ENCODE results near the gene CFAP251.
"Not testable (repeated sequence)": the region's sequence is repeated elsewhere in the genome, so short reads cannot be mapped to it uniquely, and the experiment has no call there.

Gene CFAP251

DNA sequence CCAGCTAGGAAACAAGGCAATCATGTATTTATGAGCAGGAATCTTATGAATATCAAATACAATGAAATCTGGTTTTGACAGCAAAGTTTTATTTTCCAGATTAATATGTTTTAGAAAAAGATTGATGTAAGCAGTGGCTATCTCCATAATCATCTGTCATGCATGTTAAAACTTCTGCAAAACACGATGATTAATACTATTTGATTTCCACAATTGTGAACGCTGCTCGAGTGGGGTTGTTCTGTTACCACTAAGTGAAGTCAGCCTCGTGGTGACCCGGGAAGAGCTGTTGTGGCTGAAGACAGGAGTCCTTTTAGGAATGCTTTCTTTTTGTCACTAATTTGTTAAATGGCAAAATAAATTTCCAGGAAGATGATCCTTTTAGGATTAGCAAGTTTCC, 9.4 kb downstream of the CFAP251 start:
- no peak overlapping the region for H3K27ac ChIP-seq (ENCODE audit: extremely low read depth, low read depth, low read length)

DNA sequence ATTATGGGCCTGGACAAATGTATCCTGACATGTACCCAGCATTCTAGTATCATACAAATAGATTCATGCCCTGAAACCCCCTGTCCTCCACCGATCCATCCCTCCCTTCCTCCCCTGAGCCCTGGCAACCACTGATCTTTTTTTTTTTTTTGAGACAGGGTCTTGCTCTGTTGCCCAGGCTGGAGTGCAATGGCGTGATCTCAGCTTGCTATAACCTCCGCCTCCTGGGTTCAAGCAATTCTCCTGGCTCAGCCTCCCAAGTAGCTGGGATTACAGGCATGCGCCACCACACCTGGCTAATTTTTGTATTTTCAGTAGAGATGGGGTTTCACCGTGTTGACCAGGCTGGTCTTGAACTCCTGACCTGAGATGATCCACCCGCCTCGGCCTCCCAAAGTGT, 11.2 kb downstream of the CFAP251 start:
- H3K4me1 ChIP-seq (ENCODE audit: control insufficient read depth, insufficient read depth, low read length); H3K36me3 ChIP-seq (ENCODE audit: control insufficient read depth in 2 of 2, insufficient read depth in 1 of 2, low read length in 2 of 2); POLR2A ChIA-PET; H3K4me3 ChIP-seq (ENCODE audit: low read depth, low read length); CTCF ChIA-PET; H3K9me3 ChIP-seq (ENCODE audit: control insufficient read depth, insufficient read depth, low read depth, low read length); H3K27ac ChIP-seq (ENCODE audit: extremely low read depth, low read depth, low read length): not testable (repeated sequence)
- TF ChIP-seq ZNF121 (tag by site-specific recombination; IDR thresholded peaks at IDR 0.05), result peak; percentile 64; the same call in 1 of the 2 replicates

More for the DNA sequence above, 9.4 kb downstream of the CFAP251 start:
- TF ChIP-seq ZNF521 (tag by site-specific recombination; IDR thresholded peaks at IDR 0.05) (no peak), ZNF707 (tag by site-specific recombination; IDR thresholded peaks at IDR 0.05) (no peak), ZNF366 (tag by site-specific recombination; conservative IDR thresholded peaks at IDR 0.05) (no peak), ZNF596 (tag by site-specific recombination; IDR thresholded peaks at IDR 0.05) (no peak)
- TF ChIP-seq, protein P1, sequence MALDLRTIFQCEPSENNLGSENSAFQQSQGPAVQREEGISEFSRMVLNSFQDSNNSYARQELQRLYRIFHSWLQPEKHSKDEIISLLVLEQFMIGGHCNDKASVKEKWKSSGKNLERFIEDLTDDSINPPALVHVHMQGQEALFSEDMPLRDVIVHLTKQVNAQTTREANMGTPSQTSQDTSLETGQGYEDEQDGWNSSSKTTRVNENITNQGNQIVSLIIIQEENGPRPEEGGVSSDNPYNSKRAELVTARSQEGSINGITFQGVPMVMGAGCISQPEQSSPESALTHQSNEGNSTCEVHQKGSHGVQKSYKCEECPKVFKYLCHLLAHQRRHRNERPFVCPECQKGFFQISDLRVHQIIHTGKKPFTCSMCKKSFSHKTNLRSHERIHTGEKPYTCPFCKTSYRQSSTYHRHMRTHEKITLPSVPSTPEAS (tag by site-specific recombination; IDR thresholded peaks at IDR 0.05), result no peak
- Histone ChIP-seq H3K36me3 (ENCODE audit: control insufficient read depth in 2 of 2, insufficient read depth in 1 of 2, low read length in 2 of 2) (peaks cover 0 to 3% of the 10 kb centered on the region in 2 experiments; a peak in 2 of 3 replicates), H3K4me3 (ENCODE audit: low read depth, low read length) (no peak overlapping the region), H3K4me1 (ENCODE audit: control insufficient read depth, insufficient read depth, low read length) (no peaks in the 10 kb centered on the region), H3K9me3 (ENCODE audit: control insufficient read depth, insufficient read depth, low read depth, low read length) (no peaks in the 10 kb centered on the region)
- ChIA-PET CTCF (interaction anchor here (0.6 to 0.7 kb wide), 2 partner anchors 33 to 72 kb away, joined by 3 read pairs; no protein-coding TSS in a partner anchor), POLR2A (no interaction called here)

DNA sequence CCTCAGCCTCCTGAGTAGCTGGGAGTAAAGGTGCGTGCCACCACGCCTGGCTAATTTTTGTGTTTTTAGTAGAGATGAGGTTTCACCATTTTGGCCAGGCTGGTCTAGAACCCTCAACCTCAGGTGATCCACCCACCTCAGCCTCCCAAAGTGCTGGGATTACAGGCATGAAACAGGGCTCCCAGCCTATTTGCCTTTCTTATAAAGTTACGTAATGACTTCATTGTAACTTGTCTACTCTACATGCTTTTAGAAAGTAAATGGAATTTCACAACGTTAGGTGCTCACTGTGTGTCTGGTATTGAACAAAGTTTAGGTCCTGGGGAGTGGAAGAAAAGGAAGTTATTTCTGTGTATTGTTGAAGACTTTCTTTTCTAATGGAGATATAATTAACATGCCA, 12.5 kb downstream of the CFAP251 start:
- H3K4me3 ChIP-seq (ENCODE audit: low read depth, low read length), result no peak overlapping the region
- H3K27ac ChIP-seq (ENCODE audit: extremely low read depth, low read depth, low read length), result no peak overlapping the region
- CTCF ChIA-PET, result no interaction called here
- no peaks in the 10 kb centered on the region for H3K9me3 ChIP-seq (ENCODE audit: control insufficient read depth, insufficient read depth, low read depth, low read length)
- H3K4me1 ChIP-seq (ENCODE audit: control insufficient read depth, insufficient read depth, low read length), result no peaks in the 10 kb centered on the region
- POLR2A ChIA-PET, result no interaction called here
- peaks cover 0 to 17% of the 10 kb centered on the region in 2 experiments; a peak in 2 of 3 replicates for H3K36me3 ChIP-seq (ENCODE audit: control insufficient read depth in 2 of 2, insufficient read depth in 1 of 2, low read length in 2 of 2)
- no peak for TF ChIP-seq ZNF670 (tag by site-specific recombination; IDR thresholded peaks at IDR 0.05; ENCODE audit: low read depth)
- TF ChIP-seq, protein P2, sequence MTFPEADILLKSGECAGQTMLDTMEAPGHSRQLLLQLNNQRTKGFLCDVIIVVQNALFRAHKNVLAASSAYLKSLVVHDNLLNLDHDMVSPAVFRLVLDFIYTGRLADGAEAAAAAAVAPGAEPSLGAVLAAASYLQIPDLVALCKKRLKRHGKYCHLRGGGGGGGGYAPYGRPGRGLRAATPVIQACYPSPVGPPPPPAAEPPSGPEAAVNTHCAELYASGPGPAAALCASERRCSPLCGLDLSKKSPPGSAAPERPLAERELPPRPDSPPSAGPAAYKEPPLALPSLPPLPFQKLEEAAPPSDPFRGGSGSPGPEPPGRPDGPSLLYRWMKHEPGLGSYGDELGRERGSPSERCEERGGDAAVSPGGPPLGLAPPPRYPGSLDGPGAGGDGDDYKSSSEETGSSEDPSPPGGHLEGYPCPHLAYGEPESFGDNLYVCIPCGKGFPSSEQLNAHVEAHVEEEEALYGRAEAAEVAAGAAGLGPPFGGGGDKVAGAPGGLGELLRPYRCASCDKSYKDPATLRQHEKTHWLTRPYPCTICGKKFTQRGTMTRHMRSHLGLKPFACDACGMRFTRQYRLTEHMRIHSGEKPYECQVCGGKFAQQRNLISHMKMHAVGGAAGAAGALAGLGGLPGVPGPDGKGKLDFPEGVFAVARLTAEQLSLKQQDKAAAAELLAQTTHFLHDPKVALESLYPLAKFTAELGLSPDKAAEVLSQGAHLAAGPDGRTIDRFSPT (tag by site-specific recombination; IDR thresholded peaks at IDR 0.05), result no peak
- TF ChIP-seq ZBTB17 (tag by site-specific recombination; IDR thresholded peaks at IDR 0.05), result no peak
- TF ChIP-seq, protein P3, sequence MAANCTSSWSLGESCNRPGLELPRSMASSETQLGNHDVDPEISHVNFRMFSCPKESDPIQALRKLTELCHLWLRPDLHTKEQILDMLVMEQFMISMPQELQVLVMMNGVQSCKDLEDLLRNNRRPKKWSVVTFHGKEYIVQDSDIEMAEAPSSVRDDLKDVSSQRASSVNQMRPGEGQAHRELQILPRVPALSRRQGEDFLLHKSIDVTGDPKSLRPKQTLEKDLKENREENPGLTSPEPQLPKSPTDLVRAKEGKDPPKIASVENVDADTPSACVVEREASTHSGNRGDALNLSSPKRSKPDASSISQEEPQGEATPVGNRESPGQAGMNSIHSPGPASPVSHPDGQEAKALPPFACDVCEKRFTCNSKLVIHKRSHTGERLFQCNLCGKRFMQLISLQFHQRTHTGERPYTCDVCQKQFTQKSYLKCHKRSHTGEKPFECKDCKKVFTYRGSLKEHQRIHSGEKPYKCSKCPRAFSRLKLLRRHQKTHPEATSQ (tag by site-specific recombination; IDR thresholded peaks at IDR 0.05), result no peak
- TF ChIP-seq, protein P4, sequence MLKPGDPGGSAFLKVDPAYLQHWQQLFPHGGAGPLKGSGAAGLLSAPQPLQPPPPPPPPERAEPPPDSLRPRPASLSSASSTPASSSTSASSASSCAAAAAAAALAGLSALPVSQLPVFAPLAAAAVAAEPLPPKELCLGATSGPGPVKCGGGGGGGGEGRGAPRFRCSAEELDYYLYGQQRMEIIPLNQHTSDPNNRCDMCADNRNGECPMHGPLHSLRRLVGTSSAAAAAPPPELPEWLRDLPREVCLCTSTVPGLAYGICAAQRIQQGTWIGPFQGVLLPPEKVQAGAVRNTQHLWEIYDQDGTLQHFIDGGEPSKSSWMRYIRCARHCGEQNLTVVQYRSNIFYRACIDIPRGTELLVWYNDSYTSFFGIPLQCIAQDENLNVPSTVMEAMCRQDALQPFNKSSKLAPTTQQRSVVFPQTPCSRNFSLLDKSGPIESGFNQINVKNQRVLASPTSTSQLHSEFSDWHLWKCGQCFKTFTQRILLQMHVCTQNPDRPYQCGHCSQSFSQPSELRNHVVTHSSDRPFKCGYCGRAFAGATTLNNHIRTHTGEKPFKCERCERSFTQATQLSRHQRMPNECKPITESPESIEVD (tag by site-specific recombination; IDR thresholded peaks at IDR 0.05), result no peak
- TF ChIP-seq, protein P5, sequence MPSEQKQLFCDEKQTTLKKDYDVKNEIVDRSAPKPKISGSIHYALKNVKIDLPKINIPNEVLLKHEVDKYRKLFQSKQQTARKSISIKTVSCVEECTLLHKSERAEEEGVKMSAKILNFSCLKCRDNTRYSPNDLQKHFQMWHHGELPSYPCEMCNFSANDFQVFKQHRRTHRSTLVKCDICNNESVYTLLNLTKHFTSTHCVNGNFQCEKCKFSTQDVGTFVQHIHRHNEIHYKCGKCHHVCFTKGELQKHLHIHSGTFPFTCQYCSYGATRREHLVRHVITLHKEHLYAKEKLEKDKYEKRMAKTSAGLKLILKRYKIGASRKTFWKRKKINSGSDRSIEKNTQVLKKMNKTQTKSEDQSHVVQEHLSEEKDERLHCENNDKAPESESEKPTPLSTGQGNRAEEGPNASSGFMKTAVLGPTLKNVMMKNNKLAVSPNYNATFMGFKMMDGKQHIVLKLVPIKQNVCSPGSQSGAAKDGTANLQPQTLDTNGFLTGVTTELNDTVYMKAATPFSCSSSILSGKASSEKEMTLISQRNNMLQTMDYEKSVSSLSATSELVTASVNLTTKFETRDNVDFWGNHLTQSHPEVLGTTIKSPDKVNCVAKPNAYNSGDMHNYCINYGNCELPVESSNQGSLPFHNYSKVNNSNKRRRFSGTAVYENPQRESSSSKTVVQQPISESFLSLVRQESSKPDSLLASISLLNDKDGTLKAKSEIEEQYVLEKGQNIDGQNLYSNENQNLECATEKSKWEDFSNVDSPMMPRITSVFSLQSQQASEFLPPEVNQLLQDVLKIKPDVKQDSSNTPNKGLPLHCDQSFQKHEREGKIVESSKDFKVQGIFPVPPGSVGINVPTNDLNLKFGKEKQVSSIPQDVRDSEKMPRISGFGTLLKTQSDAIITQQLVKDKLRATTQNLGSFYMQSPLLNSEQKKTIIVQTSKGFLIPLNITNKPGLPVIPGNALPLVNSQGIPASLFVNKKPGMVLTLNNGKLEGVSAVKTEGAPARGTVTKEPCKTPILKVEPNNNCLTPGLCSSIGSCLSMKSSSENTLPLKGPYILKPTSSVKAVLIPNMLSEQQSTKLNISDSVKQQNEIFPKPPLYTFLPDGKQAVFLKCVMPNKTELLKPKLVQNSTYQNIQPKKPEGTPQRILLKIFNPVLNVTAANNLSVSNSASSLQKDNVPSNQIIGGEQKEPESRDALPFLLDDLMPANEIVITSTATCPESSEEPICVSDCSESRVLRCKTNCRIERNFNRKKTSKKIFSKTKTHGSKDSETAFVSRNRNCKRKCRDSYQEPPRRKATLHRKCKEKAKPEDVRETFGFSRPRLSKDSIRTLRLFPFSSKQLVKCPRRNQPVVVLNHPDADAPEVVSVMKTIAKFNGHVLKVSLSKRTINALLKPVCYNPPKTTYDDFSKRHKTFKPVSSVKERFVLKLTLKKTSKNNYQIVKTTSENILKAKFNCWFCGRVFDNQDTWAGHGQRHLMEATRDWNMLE (tag by site-specific recombination; conservative IDR thresholded peaks at IDR 0.05; ENCODE audit: low read depth), result no peak
- TF ChIP-seq ZFP41 (tag by site-specific recombination; IDR thresholded peaks at IDR 0.05; ENCODE audit: borderline replicate concordance), result no peak
- TF ChIP-seq GLIS1 (tag by site-specific recombination; IDR thresholded peaks at IDR 0.05), result no peak
- no peak for TF ChIP-seq ZNF544 (tag by site-specific recombination; IDR thresholded peaks at IDR 0.05)
- TF ChIP-seq KLF1 (tag by site-specific recombination; IDR thresholded peaks at IDR 0.05), result no peak
- TF ChIP-seq ZXDB (tag by site-specific recombination; IDR thresholded peaks at IDR 0.05), result no peak
- no peak for TF ChIP-seq SETDB1 (IDR thresholded peaks at IDR 0.05; ENCODE audit: insufficient read length, low read length)
- no peak for TF ChIP-seq ZNF76 (tag by site-specific recombination; IDR thresholded peaks at IDR 0.05; ENCODE audit: borderline replicate concordance, low read depth)
- TF ChIP-seq YY1 (tag by site-specific recombination; IDR thresholded peaks at IDR 0.05), result no peak
